HK-2 (cell line): ENCODE measurements around the gene SMC5.
"Not testable (repeated sequence)": the region's sequence is repeated elsewhere in the genome, so short reads cannot be mapped to it uniquely, and the experiment has no call there.

Source experiments
- DNase-seq: peaks from one replicate; pipeline ENCODE4 v3.0.0-alpha.2; 2018; ENCODE audit not compliant: unreplicated experiment

Gene SMC5

GRCh38 chr9:70263421-70263820 is 4.6 kb downstream of the SMC5 start:
- DNase-seq = no peak

GRCh38 chr9:70278305-70278704 is 19.5 kb downstream of the SMC5 start:
- DNase-seq = no peak

GRCh38 chr9:70283848-70284247 is 25.1 kb downstream of the SMC5 start:
- DNase-seq = no peak

GRCh38 chr9:70285246-70285645 is 26.5 kb downstream of the SMC5 start:
- DNase-seq = no peak

- DNase-seq = no peak
Measured at GRCh38 chr9:70285981-70286598, 27.3 kb downstream of the SMC5 start.

- no peak for DNase-seq
Measured at GRCh38 chr9:70290626-70291025, 31.8 kb downstream of the SMC5 start.

- DNase-seq = no peak
Measured at GRCh38 chr9:70291446-70291845, 32.7 kb downstream of the SMC5 start.

GRCh38 chr9:70292253-70292652 is 33.5 kb downstream of the SMC5 start:
- no peak for DNase-seq

- DNase-seq = no peak
Measured at GRCh38 chr9:70293214-70293613, 34.4 kb downstream of the SMC5 start.

- no peak for DNase-seq
Measured at GRCh38 chr9:70297141-70297540, 38.4 kb downstream of the SMC5 start.

- DNase-seq = no peak
Measured at GRCh38 chr9:70298245-70298771, 39.5 kb downstream of the SMC5 start.

- DNase-seq = no peak
Measured at GRCh38 chr9:70303268-70303667, 44.5 kb downstream of the SMC5 start.

- DNase-seq = no peak
Measured at GRCh38 chr9:70304810-70305209, 46.0 kb downstream of the SMC5 start.

GRCh38 chr9:70315389-70315788 is 56.6 kb downstream of the SMC5 start:
- DNase-seq = no peak

GRCh38 chr9:70318002-70318401 is 59.2 kb downstream of the SMC5 start:
- DNase-seq = no peak

GRCh38 chr9:70322096-70322495 is 63.3 kb downstream of the SMC5 start:
- no peak for DNase-seq

- no peak for DNase-seq
Measured at GRCh38 chr9:70324963-70325362, 66.2 kb downstream of the SMC5 start.

GRCh38 chr9:70328625-70329024 is 69.8 kb downstream of the SMC5 start:
- DNase-seq = not testable (repeated sequence)

GRCh38 chr9:70340572-70340971 is 81.8 kb downstream of the SMC5 start:
- no peak for DNase-seq

- DNase-seq = no peak
Measured at GRCh38 chr9:70347046-70347445, 88.3 kb downstream of the SMC5 start.

GRCh38 chr9:70352356-70352755 is 93.6 kb downstream of the SMC5 start:
- DNase-seq = no peak

- DNase-seq = no peak
Measured at GRCh38 chr9:70352802-70353201, 94.0 kb downstream of the SMC5 start.

- DNase-seq = no peak
Measured at GRCh38 chr9:70355801-70356200, 97.0 kb downstream of the SMC5 start.

GRCh38 chr9:70362952-70363351 is 104.2 kb downstream of the SMC5 start:
- no peak for DNase-seq
